TTC549 (cell line): ENCODE results near the gene HMCN2.
"Not testable (repeated sequence)": the region's sequence is repeated elsewhere in the genome, so short reads cannot be mapped to it uniquely, and the experiment has no call there.

ENCODE experiments used
- FAIRE-seq: peaks from 2 replicates; lab custom pipeline; 2012; peaks lifted over from hg19 to GRCh38; lab: Jason Lieb, UNC

Gene HMCN2

GRCh38 chr9:130264414-130265350, 878 bp upstream of the HMCN2 start:
- no peak for FAIRE-seq

GRCh38 chr9:130266236-130267098, 907 bp downstream of the HMCN2 start:
- no peak for FAIRE-seq

GRCh38 chr9:130267930-130268329, 2.4 kb downstream of the HMCN2 start:
- FAIRE-seq: no peak

- FAIRE-seq: no peak
Observed at GRCh38 chr9:130268521-130269211, 3.1 kb downstream of the HMCN2 start.

- FAIRE-seq: no peak
Observed at GRCh38 chr9:130271473-130271872, 5.9 kb downstream of the HMCN2 start.

GRCh38 chr9:130275156-130275555, 9.6 kb downstream of the HMCN2 start:
- no peak for FAIRE-seq

GRCh38 chr9:130276121-130276520, 10.6 kb downstream of the HMCN2 start:
- no peak for FAIRE-seq

GRCh38 chr9:130276955-130277354, 11.4 kb downstream of the HMCN2 start:
- FAIRE-seq: no peak

- not testable (repeated sequence) for FAIRE-seq
Observed at GRCh38 chr9:130277525-130277924, 12.0 kb downstream of the HMCN2 start.

- no peak for FAIRE-seq
Observed at GRCh38 chr9:130283539-130284248, 18.1 kb downstream of the HMCN2 start.

GRCh38 chr9:130284249-130284625, 18.7 kb downstream of the HMCN2 start:
- FAIRE-seq: no peak

- no peak for FAIRE-seq
Observed at GRCh38 chr9:130284690-130285089, 19.1 kb downstream of the HMCN2 start.

- FAIRE-seq: no peak
Observed at GRCh38 chr9:130285271-130285670, 19.7 kb downstream of the HMCN2 start.

GRCh38 chr9:130286072-130286770, 20.7 kb downstream of the HMCN2 start:
- FAIRE-seq: no peak

GRCh38 chr9:130286781-130287428, 21.3 kb downstream of the HMCN2 start:
- FAIRE-seq: no peak

GRCh38 chr9:130287736-130288135, 22.2 kb downstream of the HMCN2 start:
- FAIRE-seq: no peak

GRCh38 chr9:130288393-130288792, 22.8 kb downstream of the HMCN2 start:
- FAIRE-seq: no peak

GRCh38 chr9:130288926-130289690, 23.5 kb downstream of the HMCN2 start:
- FAIRE-seq: no peak

GRCh38 chr9:130289711-130290241, 24.2 kb downstream of the HMCN2 start:
- FAIRE-seq: no peak
